ENCODE data around the gene GALNT2. TPM values are rescaled to one million over a fixed set of nuclear protein-coding genes. Genes with fewer than 3 reads are reported as not detected.

Gene GALNT2
- total and polyA plus RNA-seq, 10 of the 15 experiments (the other 5 are each of a cell fraction or from before 2014, with no cell fraction given) = 0.52 to 27.7 (median 16.3) TPM

GRCh38 chr1:230080822-230081221 is 13.8 kb downstream of the GALNT2 start:
- Histone ChIP-seq H3K36me3 (ENCODE audit: control insufficient read depth in 2 of 2, insufficient read depth in 2 of 2, low read length in 1 of 2) (peaks cover 5 to 6% of the 10 kb centered on the region in 2 experiments; a peak in 1 of 4 replicates), H3K9me3 (replicated peaks; ENCODE audit: control insufficient read depth, insufficient read depth, low read length) (no peaks in the 10 kb centered on the region; the same call in 2 of the 3 replicates), H4K20me1 (ENCODE audit: control insufficient read depth, insufficient read depth) (no peaks in the 10 kb centered on the region), H3K27ac (ENCODE audit: control insufficient read depth, insufficient read depth) (no peak overlapping the region), H3K4me1 (ENCODE audit: control insufficient read depth, insufficient read depth, low read length) (peaks cover 8% of the 10 kb centered on the region; the same call in 1 of the 2 replicates), H3K9ac (ENCODE audit: control insufficient read depth, insufficient read depth, low read length) (no peak overlapping the region), H2AFZ (ENCODE audit: control insufficient read depth, low read depth, low read length) (no peak overlapping the region), H3K4me3 (no peak overlapping the region), H3K4me2 (ENCODE audit: control insufficient read depth, insufficient read depth) (no peak overlapping the region), H3K79me2 (ENCODE audit: control insufficient read depth, insufficient read depth, low read length) (peaks cover 14% of the 10 kb centered on the region), H3K27me3 (replicated peaks in 1 of 2; ENCODE audit: control insufficient read depth in 2 of 2, insufficient read depth in 2 of 2, low read length in 1 of 2) (no peaks in the 10 kb centered on the region)
- FAIRE-seq (no peak), ATAC-seq (no peak), DNase-seq (ENCODE audit: low read depth, low spot score) (no peak)
- BruUV-seq (replicated peaks) = no TSS peak
- in situ Hi-C loops (cut with MboI) (no loop called here), intact Hi-C loops (cut with micrococcal nuclease; ENCODE audit: unreplicated experiment) (no loop called here)
- WGBS (ENCODE audit: insufficient coverage, insufficient replicate concordance, low lambda C conversion rate, missing lambda C conversion rate) = 98% methylated on average over 8 of the region's 8 CpGs
- CTCF ChIA-PET = interaction anchor here (1.1 to 1.2 kb wide), 2 partner anchors 9 to 181 kb away, joined by 3 read pairs; no protein-coding TSS in a partner anchor
- POLR2A ChIA-PET = interaction anchor here (1.1 kb wide), 1 partner anchor 11 kb away, joined by 7 read pairs; no protein-coding TSS in a partner anchor
- SMC1A ChIA-PET (ENCODE audit: uncharacterized antibody, unreplicated experiment) = no interaction called here
- TF ChIP-seq SIX5 (IDR thresholded peaks at IDR 0.05; ENCODE audit: low read depth, low read length, severe bottlenecking) = no peak
- no peak for TF ChIP-seq CBFB (IDR thresholded peaks at IDR 0.05; ENCODE audit: low read depth)
- no peak for TF ChIP-seq BMI1 (IDR thresholded peaks at IDR 0.05; ENCODE audit: borderline replicate concordance)
- TF ChIP-seq MEF2B (IDR thresholded peaks at IDR 0.05; ENCODE audit: partially characterized antibody, poor library complexity, severe bottlenecking) = no peak
- no peak for TF ChIP-seq BACH1 (IDR thresholded peaks at IDR 0.05; ENCODE audit: borderline replicate concordance)
- RAD21 ChIA-PET (ENCODE audit: unreplicated experiment) = no interaction called here

DNA sequence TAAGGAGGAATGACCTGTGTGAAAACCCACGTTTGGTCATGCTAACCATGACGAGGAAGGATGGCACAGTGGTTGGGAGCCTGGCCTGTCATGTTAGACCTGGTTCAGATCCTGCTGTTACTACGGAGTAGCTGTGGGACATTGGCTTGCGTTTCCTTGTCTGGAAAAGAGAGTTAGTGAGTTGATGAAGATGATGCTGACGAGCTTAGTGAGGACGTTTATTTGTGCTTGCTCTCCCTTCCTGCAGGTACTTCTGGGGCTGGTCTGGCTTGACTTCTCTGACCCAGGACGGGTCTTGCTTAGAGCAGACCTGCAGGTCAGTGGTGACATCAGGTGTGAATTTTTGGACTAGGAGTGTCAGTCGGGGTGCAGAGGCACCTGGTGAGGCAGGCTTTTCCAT is 14.7 kb downstream of the GALNT2 start:
- FAIRE-seq (no peak), DNase-seq (ENCODE audit: low read depth, low spot score) (no peak)
- RAD21 ChIA-PET (ENCODE audit: unreplicated experiment) = interaction anchor here (0.6 kb wide), 1 partner anchor 42 kb away, joined by 3 read pairs; no protein-coding TSS in a partner anchor

More for the DNA sequence above, 14.7 kb downstream of the GALNT2 start:
- Histone ChIP-seq H3K79me2 (ENCODE audit: control insufficient read depth, insufficient read depth, low read length) (peaks cover 14% of the 10 kb centered on the region), H3K27ac (ENCODE audit: control insufficient read depth, insufficient read depth) (no peak overlapping the region), H3K4me3 (no peak overlapping the region), H3K4me1 (ENCODE audit: control insufficient read depth, insufficient read depth, low read length) (peaks cover 8% of the 10 kb centered on the region; the same call in 1 of the 2 replicates), H3K27me3 (replicated peaks in 1 of 2; ENCODE audit: control insufficient read depth in 2 of 2, insufficient read depth in 2 of 2, low read length in 1 of 2) (no peaks in the 10 kb centered on the region), H3K9me3 (replicated peaks; ENCODE audit: control insufficient read depth, insufficient read depth, low read length) (no peaks in the 10 kb centered on the region; the same call in 2 of the 3 replicates), H3K4me2 (ENCODE audit: control insufficient read depth, insufficient read depth) (no peak overlapping the region), H3K36me3 (ENCODE audit: control insufficient read depth in 2 of 2, insufficient read depth in 2 of 2, low read length in 1 of 2) (peaks cover 3 to 5% of the 10 kb centered on the region in 2 experiments; a peak in 1 of 4 replicates), H2AFZ (ENCODE audit: control insufficient read depth, low read depth, low read length) (no peak overlapping the region), H4K20me1 (ENCODE audit: control insufficient read depth, insufficient read depth) (no peaks in the 10 kb centered on the region), H3K9ac (ENCODE audit: control insufficient read depth, insufficient read depth, low read length) (no peak overlapping the region)
- ChIA-PET POLR2A (interaction anchor here (1.1 kb wide), 1 partner anchor 10 kb away, joined by 7 read pairs; no protein-coding TSS in a partner anchor), SMC1A (ENCODE audit: uncharacterized antibody, unreplicated experiment) (no interaction called here), CTCF (interaction anchor here (0.6 to 1.2 kb wide), 3 partner anchors 10 to 182 kb away, joined by 3 read pairs; no protein-coding TSS in a partner anchor)
- 79% methylated on average over 8 of the region's 8 CpGs for WGBS (ENCODE audit: insufficient coverage, insufficient replicate concordance, low lambda C conversion rate, missing lambda C conversion rate)
- no peak for ATAC-seq
- BruUV-seq (replicated peaks) = no TSS peak
- intact Hi-C loops (cut with micrococcal nuclease; ENCODE audit: unreplicated experiment) (no loop called here), in situ Hi-C loops (cut with MboI) (no loop called here)
- TF ChIP-seq YY1 (IDR thresholded peaks at IDR 0.05; ENCODE audit: low read depth, low read length) (no peak), ATF7 (IDR thresholded peaks at IDR 0.05; ENCODE audit: low read depth) (no peak), POLR2AphosphoS2 (IDR thresholded peaks at IDR 0.05; ENCODE audit: low read depth, low read length) (no peak), SREBF2 (IDR thresholded peaks at IDR 0.05; ENCODE audit: low read length) (no peak), BCL3 (IDR thresholded peaks at IDR 0.05; ENCODE audit: borderline replicate concordance, insufficient read depth, low read depth, low read length, poor library complexity, severe bottlenecking) (no peak), BHLHE40 (IDR thresholded peaks at IDR 0.05; ENCODE audit: borderline replicate concordance in 1 of 2, low read depth in 2 of 2, low read length in 1 of 2) (no peak)
